SU-DHL-6 (cell line): ENCODE results near the gene SLC25A10.
"Not testable (repeated sequence)": the region's sequence is repeated elsewhere in the genome, so short reads cannot be mapped to it uniquely, and the experiment has no call there.

Experiments
- CTCF ChIP-seq: fragments of 200-600 bp; sonication (generic); IDR thresholded peaks from one replicate; pipeline ENCODE4 v1.5.1; 2017; ENCODE audit warnings: antibody characterized with exemption, mild to moderate bottlenecking, low read length, moderate library complexity; ENCODE audit not compliant: insufficient read depth, poor library complexity, severe bottlenecking
- EZH2phosphoT487 ChIP-seq: fragments of 200-600 bp; sonication (generic), shearing (Covaris generic); conservative IDR thresholded peaks from 2 replicates; pipeline ENCODE4 v1.6.1; 2018; ENCODE audit warnings: mild to moderate bottlenecking, antibody characterized with exemption, low read length, moderate library complexity, mixed read lengths

- TF ChIP-seq CTCF = peak; percentile 9
- TF ChIP-seq EZH2phosphoT487 = not testable (repeated sequence)
Measured at GRCh38 chr17:81675515-81676221, 36.4 kb upstream of the SLC25A10 start.
